Naive thymus-derived CD8-positive, alpha-beta T cell (primary cell): ENCODE measurements around the gene GDAP1L1. TPM values are rescaled to one million over a fixed set of nuclear protein-coding genes. Genes with fewer than 3 reads are reported as not detected.

ENCODE experiments used
- ATAC-seq, 2 donors: fragments of 150-1000 bp; cut with Tn5 transposase in 1 of 2; sonication (Bioruptor Pico), chemical (Tn5 transposase) in 1 of 2; 1 replicate in 1 of 2; 2 replicates in 1 of 2; pipeline ENCODE4 v1.10.0; 2021; ENCODE audit warnings: mild to moderate bottlenecking in 2 of 2, moderate library complexity in 2 of 2
- POLR2A ChIA-PET: fragments of 350-600 bp; sonication (Branson Sonifier 250); formaldehyde crosslinking; loops from one replicate; lab custom pipeline; 2021; ENCODE audit warnings: antibody characterized with exemption; lab: Charles Lee
- DNase-seq, 10 donors: peaks; one replicate each; pipeline versions ENCODE4 v3.0.0 to v3.0.0-alpha.2; 2020 to 2022
- H3K27ac Mint-ChIP-seq, 10 donors: one replicate each; pipeline ENCODE4 v1.8.0; 2020 to 2022; ENCODE audit warnings: mild to moderate bottlenecking in 10 of 10, mixed read lengths in 10 of 10, moderate library complexity in 4 of 10, inconsistent platforms in 1 of 10
- H3K27me3 Mint-ChIP-seq, 5 donors: one replicate each; pipeline ENCODE4 v1.8.0; 2021 to 2022; ENCODE audit warnings: mixed read lengths in 5 of 5
- H3K36me3 Mint-ChIP-seq, 3 donors: one replicate each; pipeline ENCODE4 v1.8.0; 2020 to 2022; ENCODE audit warnings: mixed read lengths in 3 of 3, mild to moderate bottlenecking in 2 of 3, inconsistent platforms in 1 of 3
- H3K4me1 Mint-ChIP-seq, 4 donors: one replicate each; pipeline ENCODE4 v1.8.0; 2021 to 2022; ENCODE audit warnings: mixed read lengths in 4 of 4
- H3K4me3 Mint-ChIP-seq, 10 donors: one replicate each; pipeline ENCODE4 v1.8.0; 2020 to 2022; ENCODE audit warnings: mild to moderate bottlenecking in 10 of 10, mixed read lengths in 10 of 10, moderate library complexity in 6 of 10, inconsistent platforms in 1 of 10
- H3K9me3 Mint-ChIP-seq, 9 donors: one replicate each; pipeline ENCODE4 v1.8.0; 2020 to 2022; ENCODE audit warnings: mixed read lengths in 9 of 9, mild to moderate bottlenecking in 3 of 9, inconsistent platforms in 1 of 9, moderate library complexity in 1 of 9
- polyA plus RNA-seq, 3 donors: library from polyadenylated mRNA; unstranded; fragments of 300-500 nt; fragmentation: Illumina TruSeq; gene quantifications; one replicate each; pipeline ENCODE4 v1.2.3, GENCODE V29; 2021
- total RNA-seq, 8 experiments: library from RNA in 2 of 8; stranded (reverse) in 2 of 8; gene quantifications; one replicate each; pipeline ENCODE4 v1.2.3 and lab custom pipeline; 2021 to 2026

GDAP1L1 gene
- total RNA-seq = not detected
- polyA plus RNA-seq = not detected
- 0 to 0.17 (median 0.04) reads per million in 6 experiments for total RNA-seq (lab: John Stamatoyannopoulos, UW)

GRCh38 chr20:44247131-44247571 is at the start of gene GDAP1L1:
GDAP1L1 (plus strand) TSS chr20:44247308; CDS start chr20:44247335, 27 bp downstream.
- POLR2A ChIA-PET = no interaction called here
- Mint-ChIP-seq H3K36me3 (peaks cover 0 to 11% (median 0%) of the 10 kb centered on the region in 3 donors), H3K9me3 (peaks cover 0 to 3% (median 0%) of the 10 kb centered on the region in 9 donors), H3K27me3 (peaks cover 4 to 23% (median 13%) of the 10 kb centered on the region in 5 donors), H3K27ac (peak within 1 kb of the TSS in 3 of 10 donors; percentile 19 to 53 (median 43)), H3K4me3 (peak within 1 kb of the TSS; percentile 47 to 81 (median 64)), H3K4me1 (peaks cover 4 to 17% (median 11%) of the 10 kb centered on the region in 4 donors)
- no peak for DNase-seq
- ATAC-seq = peak in 1 of 2 donors; percentile 30

GRCh38 chr20:44198872-44199271 is 48.2 kb upstream of the GDAP1L1 start:
- peaks cover 18 to 36% (median 28%) of the 10 kb centered on the region in 4 donors for H3K4me1 Mint-ChIP-seq
- peak overlapping the region in 4 of 10 donors; percentile 1 to 66 (median 31) for H3K27ac Mint-ChIP-seq
- no peak overlapping the region for H3K4me3 Mint-ChIP-seq
- no peak for DNase-seq
- POLR2A ChIA-PET = no interaction called here
- peaks cover 7 to 77% (median 13%) of the 10 kb centered on the region in 3 donors for H3K36me3 Mint-ChIP-seq
- no peaks in the 10 kb centered on the region for H3K9me3 Mint-ChIP-seq
- ATAC-seq = no peak
- H3K27me3 Mint-ChIP-seq = no peaks in the 10 kb centered on the region

GRCh38 chr20:44199877-44200276 is 47.2 kb upstream of the GDAP1L1 start:
- H3K27me3 Mint-ChIP-seq = no peaks in the 10 kb centered on the region
- H3K27ac Mint-ChIP-seq = peak overlapping the region in 4 of 10 donors; percentile 1 to 69 (median 40)
- POLR2A ChIA-PET = no interaction called here
- DNase-seq (no peak), ATAC-seq (no peak)
- H3K9me3 Mint-ChIP-seq = no peaks in the 10 kb centered on the region
- H3K4me3 Mint-ChIP-seq = no peak overlapping the region
- peaks cover 7 to 83% (median 13%) of the 10 kb centered on the region in 3 donors for H3K36me3 Mint-ChIP-seq
- H3K4me1 Mint-ChIP-seq = peaks cover 18 to 39% (median 30%) of the 10 kb centered on the region in 4 donors

GRCh38 chr20:44200371-44200770 is 46.7 kb upstream of the GDAP1L1 start:
- H3K9me3 Mint-ChIP-seq = no peaks in the 10 kb centered on the region
- no peaks in the 10 kb centered on the region for H3K27me3 Mint-ChIP-seq
- H3K4me1 Mint-ChIP-seq = peaks cover 18 to 39% (median 31%) of the 10 kb centered on the region in 4 donors

GRCh38 chr20:44200983-44201382 is 46.1 kb upstream of the GDAP1L1 start:
- H3K4me1 Mint-ChIP-seq = peaks cover 16 to 40% (median 31%) of the 10 kb centered on the region in 4 donors
- no peaks in the 10 kb centered on the region for H3K9me3 Mint-ChIP-seq
- H3K36me3 Mint-ChIP-seq = peaks cover 7 to 88% (median 14%) of the 10 kb centered on the region in 3 donors
- H3K27me3 Mint-ChIP-seq = no peaks in the 10 kb centered on the region
- ATAC-seq (no peak), DNase-seq (no peak)
- POLR2A ChIA-PET = no interaction called here
- peak overlapping the region in 1 of 10 donors; percentile 53 for H3K27ac Mint-ChIP-seq
- H3K4me3 Mint-ChIP-seq = no peak overlapping the region

More at GRCh38 chr20:44200371-44200770, 46.7 kb upstream of the GDAP1L1 start:
- DNase-seq = no peak
- H3K4me3 Mint-ChIP-seq = no peak overlapping the region
- H3K36me3 Mint-ChIP-seq = peaks cover 7 to 88% (median 13%) of the 10 kb centered on the region in 3 donors
- no peak for ATAC-seq
- POLR2A ChIA-PET = no interaction called here
- H3K27ac Mint-ChIP-seq = peak overlapping the region in 5 of 10 donors; percentile 0 to 69 (median 21)

- POLR2A ChIA-PET = no interaction called here
- H3K4me1 Mint-ChIP-seq = peaks cover 18 to 58% (median 50%) of the 10 kb centered on the region in 4 donors
- H3K27me3 Mint-ChIP-seq = no peaks in the 10 kb centered on the region
These were observed 43.9 kb upstream of the GDAP1L1 start for GRCh38 chr20:44203161-44203560.

GRCh38 chr20:44204156-44204831 is 42.8 kb upstream of the GDAP1L1 start:
- DNase-seq = no peak
- no peak for ATAC-seq
- POLR2A ChIA-PET = interaction anchor here (0.6 kb wide), 1 partner anchor 49 kb away, joined by 3 read pairs; no protein-coding TSS in a partner anchor
- H3K27ac Mint-ChIP-seq = no peak overlapping the region
- no peak overlapping the region for H3K4me3 Mint-ChIP-seq
- H3K36me3 Mint-ChIP-seq = peaks cover 7 to 78% (median 20%) of the 10 kb centered on the region in 3 donors
- H3K27me3 Mint-ChIP-seq = no peaks in the 10 kb centered on the region
- H3K9me3 Mint-ChIP-seq = no peaks in the 10 kb centered on the region
- H3K4me1 Mint-ChIP-seq = peaks cover 26 to 63% (median 58%) of the 10 kb centered on the region in 4 donors

More at GRCh38 chr20:44203161-44203560, 43.9 kb upstream of the GDAP1L1 start:
- no peaks in the 10 kb centered on the region for H3K9me3 Mint-ChIP-seq
- ATAC-seq (no peak), DNase-seq (no peak)
- no peak overlapping the region for H3K27ac Mint-ChIP-seq
- H3K36me3 Mint-ChIP-seq = peaks cover 7 to 85% (median 20%) of the 10 kb centered on the region in 3 donors
- H3K4me3 Mint-ChIP-seq = no peak overlapping the region

GRCh38 chr20:44204832-44205215 is 42.3 kb upstream of the GDAP1L1 start:
- H3K4me3 Mint-ChIP-seq = no peak overlapping the region
- peaks cover 7 to 72% (median 20%) of the 10 kb centered on the region in 3 donors for H3K36me3 Mint-ChIP-seq
- H3K4me1 Mint-ChIP-seq = peaks cover 28 to 67% (median 59%) of the 10 kb centered on the region in 4 donors
- POLR2A ChIA-PET = interaction anchor here (0.6 kb wide), 1 partner anchor 50 kb away, joined by 3 read pairs; no protein-coding TSS in a partner anchor
- no peaks in the 10 kb centered on the region for H3K9me3 Mint-ChIP-seq
- H3K27ac Mint-ChIP-seq = no peak overlapping the region
- no peaks in the 10 kb centered on the region for H3K27me3 Mint-ChIP-seq
- ATAC-seq (no peak), DNase-seq (no peak)

- H3K27me3 Mint-ChIP-seq = peaks cover 0 to 2% (median 0%) of the 10 kb centered on the region in 5 donors
- H3K27ac Mint-ChIP-seq = peak overlapping the region in 3 of 10 donors; percentile 9 to 58 (median 18)
- H3K4me1 Mint-ChIP-seq = peaks cover 24 to 59% (median 56%) of the 10 kb centered on the region in 4 donors
- DNase-seq (no peak), ATAC-seq (no peak)
- H3K4me3 Mint-ChIP-seq = no peak overlapping the region
- POLR2A ChIA-PET = no interaction called here
- H3K9me3 Mint-ChIP-seq = no peaks in the 10 kb centered on the region
- peaks cover 6 to 59% (median 18%) of the 10 kb centered on the region in 3 donors for H3K36me3 Mint-ChIP-seq
These were observed 41.0 kb upstream of the GDAP1L1 start for GRCh38 chr20:44206132-44206531.

- Mint-ChIP-seq H3K4me3 (peak overlapping the region in 6 of 10 donors; percentile 13 to 99 (median 59)), H3K36me3 (peaks cover 0 to 48% (median 12%) of the 10 kb centered on the region in 3 donors), H3K4me1 (peaks cover 30 to 61% (median 58%) of the 10 kb centered on the region in 4 donors), H3K27me3 (peaks cover 0 to 2% (median 0%) of the 10 kb centered on the region in 5 donors), H3K9me3 (no peaks in the 10 kb centered on the region), H3K27ac (peak overlapping the region in 4 of 10 donors; percentile 9 to 100 (median 51))
- DNase-seq (no peak), ATAC-seq (no peak)
- POLR2A ChIA-PET = no interaction called here
These were observed 39.9 kb upstream of the GDAP1L1 start for GRCh38 chr20:44207126-44207723.

GRCh38 chr20:44208165-44208564 is 38.9 kb upstream of the GDAP1L1 start:
- Mint-ChIP-seq H3K27me3 (peaks cover 0 to 2% (median 0%) of the 10 kb centered on the region in 5 donors), H3K27ac (peak overlapping the region in 6 of 10 donors; percentile 1 to 100 (median 57)), H3K36me3 (peaks cover 0 to 39% (median 7%) of the 10 kb centered on the region in 3 donors), H3K4me1 (peaks cover 30 to 64% (median 60%) of the 10 kb centered on the region in 4 donors), H3K4me3 (peak overlapping the region in 9 of 10 donors; percentile 92 to 99 (median 96)), H3K9me3 (no peaks in the 10 kb centered on the region)
- DNase-seq (no peak), ATAC-seq (no peak)
- POLR2A ChIA-PET = interaction anchor here (1.0 kb wide), 1 partner anchor 464 kb away, joined by 3 read pairs; no protein-coding TSS in a partner anchor

- Mint-ChIP-seq H3K36me3 (peaks cover 0 to 34% (median 7%) of the 10 kb centered on the region in 3 donors), H3K27me3 (peaks cover 0 to 2% (median 0%) of the 10 kb centered on the region in 5 donors)
These were observed 38.3 kb upstream of the GDAP1L1 start for GRCh38 chr20:44208770-44209169.

More at GRCh38 chr20:44208770-44209169, 38.3 kb upstream of the GDAP1L1 start:
- no peak for DNase-seq
- peak overlapping the region; percentile 92 to 99 (median 96) for H3K4me3 Mint-ChIP-seq
- H3K4me1 Mint-ChIP-seq = peaks cover 28 to 64% (median 60%) of the 10 kb centered on the region in 4 donors
- POLR2A ChIA-PET = interaction anchor here (0.6 to 2.0 kb wide), 3 partner anchors 401 to 670 kb away, joined by 3 to 7 read pairs (median 5); no protein-coding TSS in a partner anchor
- H3K27ac Mint-ChIP-seq = peak overlapping the region in 8 of 10 donors; percentile 1 to 100 (median 99)
- ATAC-seq = no peak
- no peaks in the 10 kb centered on the region for H3K9me3 Mint-ChIP-seq
